Activated naive CD4-positive, alpha-beta T cell treated with anti-CD3 and anti-CD28 coated beads, Interleukin-2, amount 10 ng/mL, durations not matched to agents 7 days and 5 days (primary cell): ENCODE measurements around the gene MX1.

Experiments used
- CTCF ChIA-PET: fragments of 350-600 bp; sonication (Branson Sonifier 250); formaldehyde crosslinking; loops from one replicate; lab custom pipeline; 2021; ENCODE audit warnings: antibody characterized with exemption; lab: Charles Lee
- DNase-seq: peaks from one replicate; pipeline ENCODE4 v3.0.0-alpha.2; 2020
- H3K27ac Mint-ChIP-seq: one replicate; pipeline ENCODE4 v1.8.0; 2021; ENCODE audit warnings: mild to moderate bottlenecking, moderate library complexity, mixed read lengths
- H3K27me3 Mint-ChIP-seq: one replicate; pipeline ENCODE4 v1.8.0; 2021; ENCODE audit warnings: mild to moderate bottlenecking, mixed read lengths
- H3K36me3 Mint-ChIP-seq: one replicate; pipeline ENCODE4 v1.8.0; 2021; ENCODE audit warnings: mixed read lengths
- H3K4me1 Mint-ChIP-seq: one replicate; pipeline ENCODE4 v1.8.0; 2021; ENCODE audit warnings: mixed read lengths
- H3K4me3 Mint-ChIP-seq: one replicate; pipeline ENCODE4 v1.8.0; 2021; ENCODE audit warnings: mild to moderate bottlenecking, moderate library complexity, mixed read lengths
- H3K9me3 Mint-ChIP-seq: one replicate; pipeline ENCODE4 v1.8.0; 2021; ENCODE audit warnings: mixed read lengths

The MX1 gene

GRCh38 chr21:41425954-41426675 is at the start of gene MX1:
TSS of gene MX1 (plus strand) at chr21:41426239. CDS start at chr21:41432071, 5,832 bp downstream.
- Mint-ChIP-seq H3K27me3 (peaks cover 3% of the 10 kb centered on the region), H3K4me3 (peak within 1 kb of the TSS; percentile 95), H3K9me3 (no peaks in the 10 kb centered on the region), H3K4me1 (peaks cover 84% of the 10 kb centered on the region), H3K36me3 (peaks cover 43% of the 10 kb centered on the region), H3K27ac (peak within 1 kb of the TSS; percentile 98)
- CTCF ChIA-PET = interaction anchor here (1.2 to 3.5 kb wide), 3 partner anchors 56 to 143 kb away, joined by 3 to 9 read pairs (median 4); partner anchors contain the start of gene MX2
- DNase-seq = peak; percentile 96

- Mint-ChIP-seq H3K9me3 (no peaks in the 10 kb centered on the region), H3K27ac (peak overlapping the region; percentile 77), H3K4me3 (no peak overlapping the region), H3K36me3 (peaks cover 40% of the 10 kb centered on the region), H3K4me1 (peaks cover 14% of the 10 kb centered on the region), H3K27me3 (no peaks in the 10 kb centered on the region)
- CTCF ChIA-PET = no interaction called here
- no peak for DNase-seq
Measured at GRCh38 chr21:41377715-41378114, 48.3 kb upstream of the MX1 start.

- CTCF ChIA-PET = interaction anchor here (0.6 kb wide), 1 partner anchor 14 kb away, joined by 3 read pairs; no protein-coding TSS in a partner anchor
- Mint-ChIP-seq H3K36me3 (peaks cover 40% of the 10 kb centered on the region), H3K27me3 (no peaks in the 10 kb centered on the region), H3K9me3 (no peaks in the 10 kb centered on the region), H3K4me1 (peaks cover 7% of the 10 kb centered on the region), H3K4me3 (no peak overlapping the region), H3K27ac (no peak overlapping the region)
- DNase-seq = no peak
Measured at GRCh38 chr21:41378849-41379248, 47.2 kb upstream of the MX1 start.

- H3K4me3 Mint-ChIP-seq = no peak overlapping the region
- peaks cover 41% of the 10 kb centered on the region for H3K36me3 Mint-ChIP-seq
- H3K27me3 Mint-ChIP-seq = no peaks in the 10 kb centered on the region
- CTCF ChIA-PET = interaction anchor here (1.3 kb wide), 1 partner anchor 97 kb away, joined by 3 read pairs; no protein-coding TSS in a partner anchor
- peaks cover 3% of the 10 kb centered on the region for H3K4me1 Mint-ChIP-seq
- no peak for DNase-seq
- no peak overlapping the region for H3K27ac Mint-ChIP-seq
- no peaks in the 10 kb centered on the region for H3K9me3 Mint-ChIP-seq
Measured at GRCh38 chr21:41379901-41380300, 46.1 kb upstream of the MX1 start.

- CTCF ChIA-PET = no interaction called here
- peaks cover 39% of the 10 kb centered on the region for H3K36me3 Mint-ChIP-seq
- H3K4me1 Mint-ChIP-seq = no peaks in the 10 kb centered on the region
- no peak overlapping the region for H3K27ac Mint-ChIP-seq
- no peak overlapping the region for H3K4me3 Mint-ChIP-seq
- DNase-seq = no peak
- H3K9me3 Mint-ChIP-seq = no peaks in the 10 kb centered on the region
- no peaks in the 10 kb centered on the region for H3K27me3 Mint-ChIP-seq
Measured at GRCh38 chr21:41381731-41382130, 44.3 kb upstream of the MX1 start.

- CTCF ChIA-PET = no interaction called here
- Mint-ChIP-seq H3K36me3 (peaks cover 39% of the 10 kb centered on the region), H3K27ac (no peak overlapping the region), H3K4me1 (no peaks in the 10 kb centered on the region), H3K4me3 (no peak overlapping the region), H3K27me3 (no peaks in the 10 kb centered on the region), H3K9me3 (no peaks in the 10 kb centered on the region)
- DNase-seq = no peak
Measured at GRCh38 chr21:41387042-41387819, 38.8 kb upstream of the MX1 start.

- Mint-ChIP-seq H3K4me3 (no peak overlapping the region), H3K36me3 (peaks cover 35% of the 10 kb centered on the region), H3K4me1 (no peaks in the 10 kb centered on the region), H3K9me3 (no peaks in the 10 kb centered on the region), H3K27ac (no peak overlapping the region), H3K27me3 (no peaks in the 10 kb centered on the region)
- CTCF ChIA-PET = no interaction called here
- DNase-seq = no peak
Measured at GRCh38 chr21:41387824-41388223, 38.2 kb upstream of the MX1 start.

GRCh38 chr21:41388259-41388658 is 37.8 kb upstream of the MX1 start:
- no peaks in the 10 kb centered on the region for H3K4me1 Mint-ChIP-seq
- H3K9me3 Mint-ChIP-seq = no peaks in the 10 kb centered on the region
- H3K4me3 Mint-ChIP-seq = no peak overlapping the region
- H3K36me3 Mint-ChIP-seq = peaks cover 35% of the 10 kb centered on the region
- CTCF ChIA-PET = no interaction called here
- no peak for DNase-seq
- H3K27me3 Mint-ChIP-seq = no peaks in the 10 kb centered on the region
- no peak overlapping the region for H3K27ac Mint-ChIP-seq

GRCh38 chr21:41390043-41390639 is 35.9 kb upstream of the MX1 start:
- CTCF ChIA-PET = no interaction called here
- no peak overlapping the region for H3K4me3 Mint-ChIP-seq

GRCh38 chr21:41393876-41394465 is 32.1 kb upstream of the MX1 start:
- Mint-ChIP-seq H3K4me1 (peaks cover 3% of the 10 kb centered on the region), H3K9me3 (no peaks in the 10 kb centered on the region), H3K27me3 (no peaks in the 10 kb centered on the region), H3K36me3 (peaks cover 52% of the 10 kb centered on the region), H3K4me3 (no peak overlapping the region), H3K27ac (peak overlapping the region; percentile 35)
- no peak for DNase-seq
- CTCF ChIA-PET = no interaction called here

More at GRCh38 chr21:41390043-41390639, 35.9 kb upstream of the MX1 start:
- DNase-seq = no peak
- Mint-ChIP-seq H3K36me3 (peaks cover 42% of the 10 kb centered on the region), H3K9me3 (no peaks in the 10 kb centered on the region), H3K4me1 (no peaks in the 10 kb centered on the region), H3K27ac (no peak overlapping the region), H3K27me3 (no peaks in the 10 kb centered on the region)

GRCh38 chr21:41396558-41397075 is 29.4 kb upstream of the MX1 start:
- Mint-ChIP-seq H3K4me3 (no peak overlapping the region), H3K27me3 (no peaks in the 10 kb centered on the region), H3K4me1 (peaks cover 3% of the 10 kb centered on the region), H3K36me3 (peaks cover 62% of the 10 kb centered on the region), H3K9me3 (no peaks in the 10 kb centered on the region), H3K27ac (no peak overlapping the region)
- DNase-seq = no peak
- CTCF ChIA-PET = interaction anchor here (1.5 kb wide), 1 partner anchor 16 kb away, joined by 3 read pairs; no protein-coding TSS in a partner anchor

GRCh38 chr21:41397471-41397891 is 28.6 kb upstream of the MX1 start:
- Mint-ChIP-seq H3K4me3 (no peak overlapping the region), H3K9me3 (no peaks in the 10 kb centered on the region), H3K36me3 (peaks cover 59% of the 10 kb centered on the region), H3K4me1 (peaks cover 3% of the 10 kb centered on the region), H3K27ac (no peak overlapping the region), H3K27me3 (no peaks in the 10 kb centered on the region)
- CTCF ChIA-PET = interaction anchor here (1.0 to 1.5 kb wide), 2 partner anchors 15 to 114 kb away, joined by 3 read pairs; no protein-coding TSS in a partner anchor
- DNase-seq = no peak

- Mint-ChIP-seq H3K4me1 (peaks cover 3% of the 10 kb centered on the region), H3K36me3 (peaks cover 63% of the 10 kb centered on the region)
Measured at GRCh38 chr21:41398251-41398650, 27.8 kb upstream of the MX1 start.

More at GRCh38 chr21:41398251-41398650, 27.8 kb upstream of the MX1 start:
- CTCF ChIA-PET = interaction anchor here (1.0 kb wide), 1 partner anchor 115 kb away, joined by 3 read pairs; no protein-coding TSS in a partner anchor
- Mint-ChIP-seq H3K9me3 (no peaks in the 10 kb centered on the region), H3K27me3 (no peaks in the 10 kb centered on the region), H3K27ac (no peak overlapping the region), H3K4me3 (no peak overlapping the region)
- no peak for DNase-seq
